LNCAP (cell line): ENCODE measurements around the gene ADCY9.

Source experiments
- TF ChIP-seq, protein P1 (sequence below): fragments of 450-650 bp; IDR thresholded peaks from 2 replicates; pipeline ENCODE4 v1.5.1; 2017; ENCODE audit warnings: mild to moderate bottlenecking

The ADCY9 gene

DNA sequence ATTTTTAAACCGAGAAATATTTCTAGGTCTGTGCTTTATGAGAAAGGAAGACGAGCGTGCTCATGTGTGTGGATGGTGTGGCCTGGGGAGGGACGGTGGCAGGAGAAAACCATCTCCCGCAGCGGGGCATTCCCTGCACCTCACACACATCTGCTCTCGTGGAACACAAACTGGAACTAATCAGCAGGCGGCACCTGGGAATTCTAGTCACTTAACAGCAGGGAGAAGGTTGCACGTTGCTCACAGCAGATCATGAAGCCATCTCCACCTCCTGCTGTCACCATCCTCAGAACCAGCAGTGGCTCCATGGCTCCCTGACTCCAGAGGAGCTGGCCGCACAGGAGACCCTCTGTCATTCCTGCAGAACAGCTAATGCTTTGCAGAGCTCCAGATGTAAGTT lies 35.2 kb downstream of the ADCY9 start:
- TF ChIP-seq, protein P1, sequence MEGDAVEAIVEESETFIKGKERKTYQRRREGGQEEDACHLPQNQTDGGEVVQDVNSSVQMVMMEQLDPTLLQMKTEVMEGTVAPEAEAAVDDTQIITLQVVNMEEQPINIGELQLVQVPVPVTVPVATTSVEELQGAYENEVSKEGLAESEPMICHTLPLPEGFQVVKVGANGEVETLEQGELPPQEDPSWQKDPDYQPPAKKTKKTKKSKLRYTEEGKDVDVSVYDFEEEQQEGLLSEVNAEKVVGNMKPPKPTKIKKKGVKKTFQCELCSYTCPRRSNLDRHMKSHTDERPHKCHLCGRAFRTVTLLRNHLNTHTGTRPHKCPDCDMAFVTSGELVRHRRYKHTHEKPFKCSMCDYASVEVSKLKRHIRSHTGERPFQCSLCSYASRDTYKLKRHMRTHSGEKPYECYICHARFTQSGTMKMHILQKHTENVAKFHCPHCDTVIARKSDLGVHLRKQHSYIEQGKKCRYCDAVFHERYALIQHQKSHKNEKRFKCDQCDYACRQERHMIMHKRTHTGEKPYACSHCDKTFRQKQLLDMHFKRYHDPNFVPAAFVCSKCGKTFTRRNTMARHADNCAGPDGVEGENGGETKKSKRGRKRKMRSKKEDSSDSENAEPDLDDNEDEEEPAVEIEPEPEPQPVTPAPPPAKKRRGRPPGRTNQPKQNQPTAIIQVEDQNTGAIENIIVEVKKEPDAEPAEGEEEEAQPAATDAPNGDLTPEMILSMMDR, result no peak

DNA sequence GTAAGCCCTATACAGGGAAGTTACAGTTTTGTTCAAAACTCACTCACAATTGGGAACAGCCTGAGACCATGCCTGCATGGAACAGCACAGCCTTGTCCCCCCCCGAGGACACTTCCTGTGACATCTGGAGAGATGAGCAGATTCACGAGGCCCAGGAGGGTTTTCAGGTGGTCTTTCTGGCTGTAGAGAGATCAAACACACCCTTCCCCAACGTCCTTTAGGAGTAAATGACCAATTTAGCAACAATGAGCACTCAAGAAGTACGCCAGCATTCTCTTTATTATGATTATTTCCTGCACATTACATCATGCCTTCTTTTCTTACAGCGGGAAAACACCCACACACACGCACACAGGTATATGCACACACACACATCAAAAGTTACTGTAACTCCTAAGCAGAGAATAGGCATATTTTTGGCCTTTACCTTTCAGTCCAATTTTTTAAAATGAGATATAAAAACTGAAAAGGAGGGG lies 39.0 kb downstream of the ADCY9 start:
- TF ChIP-seq, protein P1, result no peak

DNA sequence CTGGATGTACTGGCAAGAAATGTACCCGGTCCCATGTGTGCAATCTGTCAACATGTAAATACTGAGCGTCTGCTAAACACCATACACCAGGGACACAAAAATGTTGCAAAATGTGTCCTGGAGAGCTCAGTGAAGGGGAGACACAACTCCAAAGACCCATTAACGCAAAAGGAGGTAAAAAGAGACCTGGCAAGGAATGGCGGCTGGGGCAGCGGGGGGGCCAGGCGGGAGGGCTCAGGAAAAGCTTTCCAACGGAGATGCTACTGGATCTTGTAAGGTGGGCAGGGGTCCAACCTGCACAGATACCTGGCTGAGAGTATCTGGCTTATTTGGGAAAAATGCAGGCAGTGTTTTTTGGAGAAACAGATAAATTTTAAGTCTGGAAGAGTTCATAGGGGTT lies 40.7 kb downstream of the ADCY9 start:
- TF ChIP-seq, protein P1, result no peak

DNA sequence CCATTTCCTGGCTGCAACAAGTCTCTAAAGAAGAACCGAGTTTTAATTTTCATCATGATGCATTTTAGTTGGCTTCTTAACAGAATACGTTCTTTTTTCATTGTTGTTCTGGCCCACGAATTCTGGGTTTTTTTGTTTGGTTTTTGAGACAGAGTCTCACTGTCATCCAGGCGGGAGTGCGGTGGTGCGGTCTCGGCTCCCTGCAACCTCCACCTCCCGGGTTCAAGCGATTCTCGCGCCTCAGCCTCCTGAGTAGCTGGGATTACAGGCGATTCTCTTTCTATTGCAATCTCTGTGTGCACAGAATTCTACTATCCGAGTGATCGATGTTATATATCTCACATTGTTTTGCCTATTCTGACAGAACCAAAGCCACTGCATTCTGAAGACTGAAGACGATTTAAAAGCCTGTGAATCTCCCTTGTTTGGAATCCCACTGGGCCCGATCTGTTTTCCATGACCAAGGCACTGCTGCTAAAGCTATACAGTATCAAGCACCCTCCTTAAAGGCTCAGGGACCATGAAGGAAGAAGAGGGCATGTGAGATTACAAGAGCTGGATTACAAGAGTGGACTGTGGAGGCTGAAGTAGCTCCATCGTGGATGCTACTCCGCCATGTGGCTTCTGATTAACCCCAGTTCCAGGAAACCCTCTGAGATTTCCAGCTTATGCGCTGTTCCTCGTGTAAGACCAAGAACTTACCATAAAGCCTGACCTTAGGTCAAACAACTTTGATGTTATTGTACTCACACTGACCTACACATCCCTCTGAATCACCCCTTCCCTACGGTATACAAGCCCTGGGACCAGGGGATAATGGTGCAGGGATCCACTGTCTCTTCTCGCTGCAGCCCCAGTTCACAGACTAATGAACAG lies 44.3 kb downstream of the ADCY9 start:
- TF ChIP-seq, protein P1, result no peak

DNA sequence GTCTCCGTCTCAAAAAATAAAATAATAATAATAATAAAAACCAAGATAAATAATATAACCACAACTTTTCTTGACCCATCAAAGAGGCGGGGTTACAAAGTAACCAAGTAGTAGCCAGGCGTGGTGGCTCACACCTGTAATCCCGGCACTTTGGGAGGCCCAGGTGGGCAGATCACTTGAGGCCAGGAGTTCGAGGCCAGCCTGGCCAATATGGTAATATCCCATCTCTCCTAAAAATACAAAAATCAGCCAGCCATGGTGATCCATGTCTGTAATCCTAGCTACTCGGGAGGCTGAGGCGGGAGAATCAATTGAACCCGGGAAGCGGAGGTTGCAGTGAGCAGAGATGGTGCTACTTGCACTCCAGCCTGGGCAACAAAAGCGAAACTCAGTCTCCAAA lies 45.3 kb downstream of the ADCY9 start:
- TF ChIP-seq, protein P1, result no peak

DNA sequence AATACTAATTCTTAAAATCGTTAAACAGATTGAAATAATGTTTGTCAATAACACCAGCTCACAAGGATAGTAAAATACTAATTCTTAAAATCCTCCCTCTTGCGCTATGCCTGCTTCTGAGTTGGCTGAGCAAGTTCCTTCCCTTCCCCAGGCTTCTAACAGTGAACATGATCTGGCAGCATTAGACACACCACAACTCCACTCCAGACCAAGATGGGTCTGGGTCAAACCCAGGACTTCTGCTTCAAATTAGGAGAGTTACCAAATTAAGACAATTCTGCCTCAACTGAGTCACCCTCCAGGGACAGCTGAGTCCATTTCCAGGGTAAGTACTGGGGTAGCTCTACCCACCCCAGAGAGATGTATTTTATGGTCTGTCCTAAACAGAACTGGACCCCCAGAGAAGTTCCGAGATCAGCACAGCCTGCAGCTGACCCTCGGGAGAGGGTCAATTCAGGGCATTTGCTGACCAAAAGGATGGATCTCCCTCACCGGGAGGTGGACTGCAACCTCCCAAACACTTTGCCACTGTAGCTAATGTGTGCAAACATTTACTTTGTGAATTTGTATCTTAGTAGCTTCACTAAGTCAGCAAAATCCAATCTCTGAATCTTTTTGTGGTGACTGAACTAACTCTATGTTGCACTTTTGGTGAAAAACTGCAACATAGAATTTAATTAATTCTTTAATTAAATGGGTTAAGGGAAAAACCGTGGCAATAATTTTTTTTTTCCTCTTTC lies 48.8 kb downstream of the ADCY9 start:
- TF ChIP-seq, protein P1, result no peak

DNA sequence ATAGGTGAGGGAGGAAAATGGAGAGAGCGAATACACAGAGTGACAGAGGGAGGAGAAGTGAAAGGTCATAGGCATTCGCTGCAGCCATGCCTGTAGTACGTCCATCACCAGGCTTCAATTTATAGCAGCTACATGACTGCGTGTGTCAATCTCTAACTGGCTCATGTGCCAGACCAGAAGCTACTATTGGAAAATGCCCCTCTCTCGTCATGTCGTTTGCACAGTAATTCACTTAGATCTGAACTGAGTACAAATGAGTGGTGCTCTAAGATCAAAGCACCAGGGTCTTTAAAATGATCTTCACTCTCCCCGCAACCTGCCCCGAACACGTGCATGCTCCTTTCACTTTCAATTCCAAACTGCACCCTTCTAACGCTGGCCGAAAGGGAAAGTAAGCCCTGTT lies 51.3 kb downstream of the ADCY9 start:
- TF ChIP-seq, protein P1, result no peak
